MM.1S (cell line): ENCODE measurements around the gene FOXB1.

Experiments
- EZH2 ChIP-seq: fragments of 300-600 bp; sonication (generic); optimal IDR thresholded peaks from 2 replicates; pipeline ENCODE3; 2017; ENCODE audit warnings: low read depth, mild to moderate bottlenecking, antibody characterized with exemption, low read length, mixed read lengths
- EZH2phosphoT487 ChIP-seq: fragments of 300-600 bp; sonication (generic); IDR thresholded peaks from 2 replicates; pipeline ENCODE4 v1.6.1; 2018; ENCODE audit warnings: antibody characterized with exemption, low read length
- TF ChIP-seq, protein P1 (sequence below): fragments of 300-600 bp; sonication (generic); IDR thresholded peaks from 2 replicates; pipeline ENCODE4 v1.5.1; 2016; ENCODE audit warnings: antibody characterized with exemption, low read length, mixed read lengths

DNA sequence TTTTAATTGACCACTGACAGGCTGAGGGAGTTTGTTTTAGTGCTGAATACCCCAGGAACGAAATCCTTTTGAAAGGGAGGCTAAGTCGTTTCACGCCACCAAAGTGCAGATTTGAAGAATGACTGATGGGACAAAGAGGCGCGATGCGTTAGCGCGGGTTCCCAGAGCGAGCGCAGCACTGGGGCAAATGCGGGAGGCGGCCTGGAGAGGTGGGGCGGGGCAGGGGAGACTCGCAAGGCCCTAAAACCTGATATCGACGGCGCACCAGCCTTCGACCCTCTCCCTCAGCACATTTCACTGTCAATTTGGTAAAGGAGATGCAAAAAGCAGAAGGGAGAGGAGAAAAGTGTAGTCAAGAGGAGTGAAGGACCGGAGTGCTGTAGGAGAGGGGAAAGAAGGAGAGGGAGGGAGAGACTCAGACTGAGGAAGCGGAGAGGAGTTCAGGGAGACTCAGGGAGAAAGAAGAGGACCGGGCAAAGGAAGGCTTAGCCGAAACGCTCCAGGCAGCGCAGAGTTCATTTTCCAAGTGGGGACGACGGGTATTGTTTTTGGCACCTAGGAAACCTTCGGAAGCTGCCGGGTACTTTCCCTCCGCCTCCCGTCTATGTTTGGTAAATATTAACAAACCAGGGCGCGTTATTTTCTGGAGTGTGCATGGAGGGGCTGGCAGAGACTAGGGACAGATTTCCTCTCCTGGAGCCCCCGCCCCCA is 3.8 kb upstream of the FOXB1 start:
- TF ChIP-seq, protein P1, sequence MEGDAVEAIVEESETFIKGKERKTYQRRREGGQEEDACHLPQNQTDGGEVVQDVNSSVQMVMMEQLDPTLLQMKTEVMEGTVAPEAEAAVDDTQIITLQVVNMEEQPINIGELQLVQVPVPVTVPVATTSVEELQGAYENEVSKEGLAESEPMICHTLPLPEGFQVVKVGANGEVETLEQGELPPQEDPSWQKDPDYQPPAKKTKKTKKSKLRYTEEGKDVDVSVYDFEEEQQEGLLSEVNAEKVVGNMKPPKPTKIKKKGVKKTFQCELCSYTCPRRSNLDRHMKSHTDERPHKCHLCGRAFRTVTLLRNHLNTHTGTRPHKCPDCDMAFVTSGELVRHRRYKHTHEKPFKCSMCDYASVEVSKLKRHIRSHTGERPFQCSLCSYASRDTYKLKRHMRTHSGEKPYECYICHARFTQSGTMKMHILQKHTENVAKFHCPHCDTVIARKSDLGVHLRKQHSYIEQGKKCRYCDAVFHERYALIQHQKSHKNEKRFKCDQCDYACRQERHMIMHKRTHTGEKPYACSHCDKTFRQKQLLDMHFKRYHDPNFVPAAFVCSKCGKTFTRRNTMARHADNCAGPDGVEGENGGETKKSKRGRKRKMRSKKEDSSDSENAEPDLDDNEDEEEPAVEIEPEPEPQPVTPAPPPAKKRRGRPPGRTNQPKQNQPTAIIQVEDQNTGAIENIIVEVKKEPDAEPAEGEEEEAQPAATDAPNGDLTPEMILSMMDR = no peak
- TF ChIP-seq EZH2 = no peak
- TF ChIP-seq EZH2phosphoT487 = no peak
